Stimulated activated effector memory CD8-positive, alpha-beta T cell treated with anti-CD3 and anti-CD28 coated beads, Interleukin-12 subunit alpha, Interleukin-12 subunit beta, amount 100 ng/mL, for 72 hours (primary cell): ENCODE results near the gene DEFB131A.
"Not testable (repeated sequence)": the region's sequence is repeated elsewhere in the genome, so short reads cannot be mapped to it uniquely, and the experiment has no call there.

Experiments
- ATAC-seq: fragments of 150-1000 bp; cut with Tn5 transposase; 2 replicates; pipeline ENCODE4 v1.10.0; 2021
- DNase-seq, 2 donors: peaks; one replicate each; pipeline ENCODE4 v3.0.0; 2021 to 2022; ENCODE audit warnings: low spot score in 2 of 2
- H3K27ac Mint-ChIP-seq: one replicate; pipeline ENCODE4 v1.8.0; 2022; ENCODE audit warnings: mild to moderate bottlenecking, mixed read lengths
- H3K36me3 Mint-ChIP-seq: one replicate; pipeline ENCODE4 v1.8.0; 2022; ENCODE audit warnings: mild to moderate bottlenecking, mixed read lengths
- H3K4me1 Mint-ChIP-seq: one replicate; pipeline ENCODE4 v1.8.0; 2022; ENCODE audit warnings: mixed read lengths
- H3K4me3 Mint-ChIP-seq: one replicate; pipeline ENCODE4 v1.8.0; 2022; ENCODE audit warnings: mild to moderate bottlenecking, mixed read lengths
- H3K9me3 Mint-ChIP-seq: one replicate; pipeline ENCODE4 v1.8.0; 2022; ENCODE audit warnings: mixed read lengths

Gene DEFB131A

GRCh38 chr4:9483682-9484081, 39.5 kb downstream of the DEFB131A start:
- DNase-seq, ATAC-seq, H3K27ac Mint-ChIP-seq, H3K9me3 Mint-ChIP-seq, H3K36me3 Mint-ChIP-seq, H3K4me3 Mint-ChIP-seq, H3K4me1 Mint-ChIP-seq: not testable (repeated sequence)

- not testable (repeated sequence) for H3K4me3 Mint-ChIP-seq, ATAC-seq, DNase-seq, H3K36me3 Mint-ChIP-seq, H3K4me1 Mint-ChIP-seq, H3K9me3 Mint-ChIP-seq, H3K27ac Mint-ChIP-seq
Observed at GRCh38 chr4:9486880-9487279, 42.7 kb downstream of the DEFB131A start.

DNA sequence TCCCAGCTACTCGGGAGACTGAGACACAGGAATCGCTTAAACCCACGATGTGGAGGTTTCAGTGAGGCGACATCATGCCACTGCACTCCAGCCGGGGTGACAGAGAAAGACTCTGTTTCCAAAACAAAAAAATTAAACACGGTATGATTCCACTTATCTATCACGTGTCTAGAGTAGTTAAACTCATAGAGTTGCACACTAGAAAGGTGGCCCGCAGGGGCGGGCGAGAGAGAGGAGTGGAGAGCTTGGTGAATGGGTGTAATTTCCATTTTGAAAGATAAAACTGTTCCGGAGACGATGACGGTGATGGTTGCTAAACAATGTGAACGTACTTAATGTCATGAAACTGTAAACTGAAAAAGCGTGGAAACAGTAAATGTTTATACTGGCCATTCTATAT, 44.6 kb downstream of the DEFB131A start:
- not testable (repeated sequence) for H3K36me3 Mint-ChIP-seq, ATAC-seq, H3K9me3 Mint-ChIP-seq, H3K4me1 Mint-ChIP-seq, DNase-seq, H3K27ac Mint-ChIP-seq, H3K4me3 Mint-ChIP-seq

DNA sequence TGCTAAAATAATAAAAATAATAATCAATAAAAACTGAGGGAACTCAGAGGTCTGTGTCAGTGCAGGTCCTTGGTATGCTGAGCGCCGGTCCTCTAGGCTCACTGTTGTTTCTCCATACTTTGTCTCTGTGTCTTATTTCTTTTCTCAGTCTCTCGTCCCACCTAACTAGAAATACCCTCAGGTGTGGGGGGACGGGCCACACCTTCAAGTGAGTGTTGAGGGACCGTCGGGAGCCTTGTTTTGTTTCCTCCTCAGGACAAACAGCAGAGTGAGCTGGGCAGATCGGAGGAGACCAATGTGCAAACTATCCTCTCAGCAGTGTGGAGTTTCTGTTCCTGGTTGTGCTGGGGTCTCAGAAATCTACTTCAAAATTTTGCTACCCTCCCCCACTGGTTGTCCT, 46.3 kb downstream of the DEFB131A start:
- not testable (repeated sequence) for DNase-seq, H3K36me3 Mint-ChIP-seq, H3K4me1 Mint-ChIP-seq, H3K27ac Mint-ChIP-seq, H3K4me3 Mint-ChIP-seq, H3K9me3 Mint-ChIP-seq, ATAC-seq

DNA sequence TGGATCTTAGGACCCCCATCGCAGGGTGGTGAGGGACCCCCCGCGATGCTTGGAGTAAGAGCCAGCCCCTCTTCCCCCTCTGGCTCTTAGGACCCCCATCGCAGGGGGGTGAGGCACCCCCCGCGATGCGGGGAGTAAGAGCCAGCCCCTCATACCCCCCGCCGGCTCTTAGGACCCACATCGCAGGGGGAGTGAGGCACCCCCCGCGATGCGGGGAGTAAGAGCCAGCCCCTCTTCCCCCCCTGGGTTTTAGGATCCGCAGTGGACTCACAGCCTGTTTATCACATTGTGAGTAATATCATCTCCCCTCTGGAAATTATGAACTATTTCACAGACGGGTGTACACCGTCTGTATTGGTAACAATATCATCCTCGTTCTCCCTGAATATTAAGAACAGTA, 46.8 kb downstream of the DEFB131A start:
- not testable (repeated sequence) for DNase-seq, H3K27ac Mint-ChIP-seq, H3K9me3 Mint-ChIP-seq, ATAC-seq, H3K4me1 Mint-ChIP-seq, H3K4me3 Mint-ChIP-seq, H3K36me3 Mint-ChIP-seq

GRCh38 chr4:9493589-9493988, 49.4 kb downstream of the DEFB131A start:
- not testable (repeated sequence) for H3K9me3 Mint-ChIP-seq, H3K4me1 Mint-ChIP-seq, DNase-seq, H3K27ac Mint-ChIP-seq, H3K36me3 Mint-ChIP-seq, H3K4me3 Mint-ChIP-seq, ATAC-seq

DNA sequence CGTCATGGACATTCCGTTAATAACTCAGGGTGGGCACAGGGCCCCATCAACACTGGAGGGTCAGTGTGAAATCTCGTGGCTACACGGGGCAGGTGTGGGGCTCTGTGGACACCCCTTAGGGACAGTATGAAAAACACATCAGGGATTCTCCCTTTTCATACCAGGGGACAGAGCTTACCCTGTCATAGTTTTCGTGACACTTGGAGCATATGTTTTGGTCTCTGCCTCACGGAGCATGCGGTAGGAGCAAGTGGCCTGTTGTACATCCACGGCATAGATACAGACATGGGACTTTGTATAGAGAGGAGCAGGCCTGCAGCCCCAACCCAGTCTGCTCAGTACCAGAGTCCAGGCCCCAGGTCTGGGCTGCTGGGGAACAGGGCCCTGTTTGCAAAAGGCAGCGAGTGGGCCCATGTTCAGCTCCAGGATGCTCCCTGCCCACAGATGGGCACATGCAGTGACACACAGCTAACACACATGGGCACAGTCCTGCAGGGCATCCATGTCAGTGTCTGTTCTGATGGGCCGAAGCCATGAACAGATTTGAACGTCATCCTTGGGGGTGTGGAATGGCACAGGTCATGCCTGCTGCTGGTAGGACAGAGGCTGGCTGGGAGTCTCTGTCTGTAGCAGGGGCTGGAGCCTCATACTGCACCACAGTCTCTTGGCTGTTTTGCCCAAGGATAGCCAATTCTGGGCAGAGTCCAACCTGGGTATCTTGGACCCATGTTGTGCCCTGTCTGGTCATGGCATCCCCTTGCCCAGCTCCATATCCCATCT, 50.2 kb downstream of the DEFB131A start:
- H3K36me3 Mint-ChIP-seq, DNase-seq, ATAC-seq, H3K9me3 Mint-ChIP-seq, H3K27ac Mint-ChIP-seq, H3K4me3 Mint-ChIP-seq, H3K4me1 Mint-ChIP-seq: not testable (repeated sequence)

DNA sequence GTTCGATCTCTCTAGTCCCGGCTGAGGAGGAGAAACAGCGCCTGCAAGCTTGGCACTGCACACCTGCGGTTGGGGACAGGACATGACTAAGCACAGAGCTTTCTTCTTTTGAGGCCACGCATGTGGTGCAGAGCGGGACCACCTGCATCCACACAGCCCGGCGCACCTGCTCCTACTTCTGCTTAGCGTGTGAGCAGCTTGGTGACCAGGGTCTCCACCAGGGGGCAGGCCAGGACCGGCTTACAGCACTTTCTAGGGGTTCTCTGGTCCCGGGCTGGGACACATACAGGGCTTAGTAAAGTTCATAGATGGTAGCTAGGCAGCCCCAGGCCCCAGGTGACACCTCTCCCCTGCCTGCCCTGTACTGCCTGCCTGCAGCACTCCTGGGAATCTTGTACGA, 51.2 kb downstream of the DEFB131A start:
- H3K9me3 Mint-ChIP-seq, H3K4me3 Mint-ChIP-seq, H3K4me1 Mint-ChIP-seq, ATAC-seq, H3K27ac Mint-ChIP-seq, H3K36me3 Mint-ChIP-seq: not testable (repeated sequence)
- DNase-seq = peak; percentile 29 to 85

- H3K4me1 Mint-ChIP-seq, ATAC-seq, H3K36me3 Mint-ChIP-seq, H3K27ac Mint-ChIP-seq, DNase-seq, H3K4me3 Mint-ChIP-seq, H3K9me3 Mint-ChIP-seq: not testable (repeated sequence)
Observed at GRCh38 chr4:9497575-9498467, 53.6 kb downstream of the DEFB131A start.

GRCh38 chr4:9498468-9499040, 54.3 kb downstream of the DEFB131A start:
- H3K27ac Mint-ChIP-seq, H3K4me3 Mint-ChIP-seq, ATAC-seq, H3K9me3 Mint-ChIP-seq, DNase-seq, H3K4me1 Mint-ChIP-seq, H3K36me3 Mint-ChIP-seq: not testable (repeated sequence)

- H3K36me3 Mint-ChIP-seq, H3K27ac Mint-ChIP-seq, H3K4me1 Mint-ChIP-seq, H3K4me3 Mint-ChIP-seq, DNase-seq, H3K9me3 Mint-ChIP-seq, ATAC-seq: not testable (repeated sequence)
Observed at GRCh38 chr4:9499974-9500487, 55.8 kb downstream of the DEFB131A start.
